Heart right ventricle (tissue), 16 donors: ENCODE data around the gene TSC22D1. TPM values are rescaled to one million over a fixed set of nuclear protein-coding genes. Genes with fewer than 3 reads are reported as not detected.
A peak's percentile ranks its signal among the peaks of the same experiment; 100 is the strongest.
"Not testable (repeated sequence)": the region's sequence is repeated elsewhere in the genome, so short reads cannot be mapped to it uniquely, and the experiment has no call there.

Experiments used
- ATAC-seq, 8 donors: fragments of 200-7000 bp; cut with Tn5 transposase; one replicate each; pipeline ENCODE4 v1.9.1; 2020; ENCODE audit warnings: mild to moderate bottlenecking in 8 of 8, moderate library complexity in 8 of 8, moderate number of reproducible peaks in 1 of 8
- DNase-seq, 2 donors: peaks; one replicate each; pipeline ENCODE4 v3.0.0-alpha.2; 2020
- H3K27ac ChIP-seq, 10 donors: fragments of 200-600 bp; sonication (generic) in 2 of 10; one replicate each; pipeline versions ENCODE4 v1.5.0 to v1.8.0; 2020 to 2022; ENCODE audit warnings: mild to moderate bottlenecking in 3 of 10
- H3K27me3 ChIP-seq, 7 donors: fragments of 200-600 bp; one replicate each; pipeline ENCODE4 v1.8.0; 2021 to 2022; ENCODE audit warnings: mild to moderate bottlenecking in 2 of 7
- H3K36me3 ChIP-seq, 9 donors: fragments of 200-600 bp; sonication (generic) in 1 of 9; one replicate each; pipeline versions ENCODE4 v1.5.0 to v1.8.0; 2020 to 2022; ENCODE audit warnings: mild to moderate bottlenecking in 2 of 9
- H3K4me1 ChIP-seq, 9 donors: fragments of 200-600 bp; sonication (generic) in 1 of 9; one replicate each; pipeline versions ENCODE4 v1.5.0 to v1.8.0; 2020 to 2022; ENCODE audit warnings: mild to moderate bottlenecking in 4 of 9
- H3K4me3 ChIP-seq, 10 donors: fragments of 200-600 bp; sonication (generic) in 2 of 10; one replicate each; pipeline versions ENCODE4 v1.5.0 to v1.8.0; 2020 to 2022; ENCODE audit warnings: mild to moderate bottlenecking in 7 of 10, moderate library complexity in 2 of 10
- H3K9me3 ChIP-seq, 11 donors: fragments of 200-600 bp in 10 of 11; sonication (generic) in 2 of 11; one replicate each; pipeline versions ENCODE4 v1.5.0 to v1.8.0; 2013 to 2022; ENCODE audit warnings: mild to moderate bottlenecking in 2 of 11, control low read depth in 1 of 11, moderate library complexity in 1 of 11
- CTCF ChIP-seq, 9 donors: fragments of 200-600 bp; sonication (generic) in 2 of 9; IDR thresholded peaks; one replicate each; pipeline versions ENCODE4 v1.5.0 to v1.8.0; 2021 to 2022; ENCODE audit warnings: antibody characterized with exemption in 9 of 9, mild to moderate bottlenecking in 5 of 9, moderate library complexity in 1 of 9
- WGBS, 2 donors: extraction: QIAGEN DNeasy Blood & Tissue Kit; methylation state at CpG; one replicate each; pipeline ENCODE4 v1.1.7; 2013; ENCODE audit warnings: inconsistent platforms in 1 of 2; 5-methylcytosine and 5-hydroxymethylcytosine counted together
- intact Hi-C, 10 donors: fragments of 100-400 bp; cut with DNase I; formaldehyde crosslinking; loops; one replicate each; pipeline versions ENCODE4 v1.11.1 to v1.14.2; 2022
- polyA plus RNA-seq, 2 donors: library from polyadenylated mRNA; stranded (reverse); fragments of 200-250 nt; gene quantifications; one replicate each; pipeline ENCODE4 v1.2.3, GENCODE V29; 2013
- total RNA-seq, 10 donors: library from RNA; stranded (reverse); fragmentation: NEBNext Ultra II Directional in 3 of 10; extraction: Animal tissue kit (Norgen Biotek cat#: 25700) in 3 of 10; gene quantifications; one replicate each; pipeline versions ENCODE4 v1.2.1 to v1.2.4, GENCODE V29; 2021 to 2023
- donor health status: Arrhythmogenic right ventricular cardiomyopathy.
- donor health status: ischemic (EF 13 %, LVEDD 7.1; RV severe dilation, severe dysfunction).
- donor health status: healthy with polysubstance abuse.
- donor health status: DM: no; HTN: yes; CAD: no.
- donor health status: DM: no; HTN: no; CAD: no.
- donor health status: ischemic (EF 25% LVEDD 6.9; RV normal size, moderate dysfunction).
- donor health status: ischemic (EF 25% LVEDD 5.7; RV mildly dilated, moderate dysfunction).
- donor health status: healthy.
- donor health status: DM: yes; HTN: yes; CAD: no.
- donor health status: Ischemic cardiomyopathy.
- donor health status: ischemic (EF 35%, LVEDD 5.7; RV mildly dilated, moderate dysfunction).
- donor health status: nonischemic (EF 11% LVEDD 7.7; RV severe dilation, severe dysfunction).
- donor health status: DM: yes; HTN: yes; CAD: no.
- donor health status: PGD.
- donor health status: ischemic (EF 29% LVEDD 5.4; RV normal size, mild dysfunction).
- donor health status: nonischemic (EF 23%, LVEDD 6.1; RV moderate dilation, normal function).

The TSC22D1 gene
- total and polyA plus RNA-seq, 12 donors = 48.5 to 200 (median 113) TPM

- no peak for DNase-seq
- peaks cover 0 to 6% (median 0%) of the 10 kb centered on the region in 11 donors for H3K9me3 ChIP-seq
- H3K36me3 ChIP-seq = no peaks in the 10 kb centered on the region
- WGBS, 2 donors = 94 to 97% methylated on average over 7 of the region's 7 CpGs
- intact Hi-C loops = loop anchor here in 4 of 10 donors (10.0 kb wide), 5 partner anchors 88 to 402 kb away; no protein-coding TSS in a partner anchor
- no peak for TF ChIP-seq CTCF (IDR thresholded peaks at IDR 0.05)
- peak overlapping the region in 2 of 10 donors; percentile 14 to 18 for H3K4me3 ChIP-seq
- peaks cover 4 to 70% (median 47%) of the 10 kb centered on the region in 9 donors for H3K4me1 ChIP-seq
- ATAC-seq = no peak
- H3K27ac ChIP-seq = no peak overlapping the region
- H3K27me3 ChIP-seq = no peaks in the 10 kb centered on the region
These were observed 3.1 kb downstream of the TSC22D1 start for GRCh38 chr13:44573071-44573470.

GRCh38 chr13:44566601-44567000 is 9.5 kb downstream of the TSC22D1 start:
- no peak for ATAC-seq

DNA sequence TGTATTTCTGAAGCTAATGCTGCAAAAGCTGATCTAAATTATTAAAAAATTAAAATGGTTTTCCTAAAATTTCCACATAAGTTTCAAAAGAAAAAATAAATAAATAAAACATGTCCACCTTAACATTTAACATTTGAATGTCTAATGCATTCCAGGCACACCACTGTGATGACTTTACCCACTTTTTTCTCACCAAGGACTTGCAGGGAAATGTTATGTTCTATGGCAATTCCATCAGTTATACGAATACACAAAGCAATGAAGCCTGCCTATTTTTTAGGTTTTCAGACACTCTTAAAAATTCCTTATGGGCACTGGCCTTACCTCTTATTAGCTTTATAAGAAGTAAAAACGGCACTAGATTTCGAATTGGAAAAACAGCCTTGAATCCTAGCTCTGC is 10.2 kb downstream of the TSC22D1 start:
- no peak overlapping the region for H3K27ac ChIP-seq
- WGBS, 2 donors = 96 to 98% methylated on average over 3 of the region's 3 CpGs
- peaks cover 0 to 9% (median 0%) of the 10 kb centered on the region in 11 donors for H3K9me3 ChIP-seq
- TF ChIP-seq CTCF (IDR thresholded peaks at IDR 0.05) = no peak
- intact Hi-C loops = no loop called here
- H3K27me3 ChIP-seq = no peaks in the 10 kb centered on the region
- DNase-seq (no peak), ATAC-seq (no peak)
- H3K36me3 ChIP-seq = no peaks in the 10 kb centered on the region
- peaks cover 0 to 17% (median 4%) of the 10 kb centered on the region in 9 donors for H3K4me1 ChIP-seq
- H3K4me3 ChIP-seq = no peak overlapping the region

More at GRCh38 chr13:44566601-44567000, 9.5 kb downstream of the TSC22D1 start:
- Histone ChIP-seq H3K4me3 (no peak overlapping the region), H3K27me3 (no peaks in the 10 kb centered on the region), H3K36me3 (no peaks in the 10 kb centered on the region), H3K27ac (no peak overlapping the region), H3K9me3 (peaks cover 0 to 9% (median 0%) of the 10 kb centered on the region in 11 donors), H3K4me1 (peaks cover 0 to 25% (median 10%) of the 10 kb centered on the region in 9 donors)
- no peak for DNase-seq
- intact Hi-C loops = no loop called here
- TF ChIP-seq CTCF (IDR thresholded peaks at IDR 0.05) = no peak

- Histone ChIP-seq H3K4me1 (peaks cover 0 to 8% (median 0%) of the 10 kb centered on the region in 9 donors), H3K4me3 (no peak overlapping the region), H3K36me3 (no peaks in the 10 kb centered on the region), H3K9me3 (peaks cover 0 to 9% (median 0%) of the 10 kb centered on the region in 11 donors), H3K27me3 (no peaks in the 10 kb centered on the region), H3K27ac (no peak overlapping the region)
- no peak for ATAC-seq
- 93 to 94% methylated on average over 2 of the region's 2 CpGs for WGBS, 2 donors
- intact Hi-C loops = no loop called here
- TF ChIP-seq CTCF (IDR thresholded peaks at IDR 0.05) = no peak
- no peak for DNase-seq
These were observed 11.2 kb downstream of the TSC22D1 start for GRCh38 chr13:44564936-44565335.

- H3K27ac ChIP-seq, intact Hi-C loops, H3K9me3 ChIP-seq, H3K4me3 ChIP-seq, H3K4me1 ChIP-seq, ATAC-seq, H3K27me3 ChIP-seq, H3K36me3 ChIP-seq, DNase-seq: not testable (repeated sequence)
- WGBS, 2 donors = 96 to 98% methylated on average over 6 of the region's 6 CpGs
These were observed 13.3 kb downstream of the TSC22D1 start for GRCh38 chr13:44562853-44563252.
